ENCODE measurements around the gene PTPRM.

- no peak for TF ChIP-seq CTCF (IDR thresholded peaks at IDR 0.05)
- no peak for TF ChIP-seq POLR2A (IDR thresholded peaks at IDR 0.05)
These were observed 5.7 kb downstream of the PTPRM start for GRCh38 chr18:7572822-7573221.

Measured in lower leg skin (tissue), 3 donors.